ENCODE measurements around the gene HOXD4. TPM values are rescaled to one million over a fixed set of nuclear protein-coding genes. Genes with fewer than 3 reads are reported as not detected.

HOXD4 gene
- total and polyA plus RNA-seq, 2 of the 4 experiments (the other 2 are of a cell fraction), result not detected

- intact Hi-C loops (cut with micrococcal nuclease) (no loop called here), in situ Hi-C loops (cut with MboI; ENCODE audit: low sequenced_read_pairs) (no loop called here), dilution Hi-C loops (cut with HindIII; ENCODE audit: low sequenced_read_pairs, unreplicated experiment) (no loop called here)
- Histone ChIP-seq H3K4me3 (ENCODE audit: insufficient read depth, low read depth, low read length) (no peak overlapping the region), H3K14ac (replicated peaks; ENCODE audit: low read depth, low read length) (no peak overlapping the region), H3K4me2 (ENCODE audit: low read depth, low read length) (no peak overlapping the region), H2BK5ac (ENCODE audit: low read depth, low read length, poor library complexity, severe bottlenecking) (no peak overlapping the region), H3K9me1 (ENCODE audit: insufficient read depth, low read length) (no peaks in the 10 kb centered on the region), H2BK15ac (ENCODE audit: low read depth, low read length) (no peak overlapping the region), H2BK20ac (ENCODE audit: low read depth, low read length) (no peak overlapping the region), H3K4me1 (ENCODE audit: control insufficient read depth, insufficient read depth, low read length) (no peaks in the 10 kb centered on the region), H4K20me1 (ENCODE audit: insufficient read depth, low read length) (no peaks in the 10 kb centered on the region), H3K27me3 (ENCODE audit: control insufficient read depth, insufficient read depth, low read length) (peaks cover 95% of the 10 kb centered on the region), H3K27ac (ENCODE audit: insufficient read depth, low read length) (no peak overlapping the region), H2BK120ac (ENCODE audit: low read depth, low read length) (no peak overlapping the region), H2AK9ac (replicated peaks; ENCODE audit: low read depth, low read length, poor library complexity) (no peak overlapping the region), H4K91ac (ENCODE audit: insufficient read depth, low read depth, low read length) (no peak overlapping the region), H3K4ac (ENCODE audit: low read depth, low read length) (no peak overlapping the region), H3K79me1 (ENCODE audit: low read depth in 1 of 2, low read length in 2 of 2) (no peaks in the 10 kb centered on the region), H4K5ac (ENCODE audit: low read depth, low read length) (no peak overlapping the region), H4K8ac (ENCODE audit: low read depth in 2 of 2, low read length in 2 of 2) (no peak overlapping the region), H3K9ac (ENCODE audit: low read depth, low read length) (no peak overlapping the region), H3K56ac (ENCODE audit: extremely low read depth, insufficient read depth, low read length) (no peak overlapping the region), H2AFZ (replicated peaks; ENCODE audit: low read length, poor library complexity) (no peak overlapping the region), H3K9me3 (ENCODE audit: control insufficient read depth, insufficient read depth, low read length) (peaks cover 6% of the 10 kb centered on the region), H3K36me3 (ENCODE audit: control insufficient read depth, insufficient read depth, low read length) (no peaks in the 10 kb centered on the region), H2AK5ac (ENCODE audit: low read depth, low read length) (no peak overlapping the region), H3K23ac (ENCODE audit: low read depth, low read length) (no peak overlapping the region), H3K18ac (ENCODE audit: low read depth, low read length) (no peak overlapping the region)
- 2% methylated on average over 9 of the region's 25 CpGs; no CpG with 5 or more reads in 1 of the 2 experiments for WGBS, 2 experiments (ENCODE audit: extremely low coverage in 2 of 2, insufficient read length in 1 of 2)
- no peak for TF ChIP-seq RAD21 (IDR thresholded peaks at IDR 0.05; ENCODE audit: low read length)
- ChIA-PET CTCF (no interaction called here), POLR2A (ENCODE audit: unreplicated experiment) (no interaction called here)
- BruUV-seq (replicated peaks), result no TSS peak
- ATAC-seq (ENCODE audit: low read depth) (no peak), DNase-seq (no peak)
These were observed 46.1 kb upstream of the HOXD4 start for GRCh38 chr2:176105078-176105729.
